Measurements from ENCODE around the gene IL6R.

GRCh38 chr1:154429118-154429517, 24.0 kb downstream of the IL6R start:
- TF ChIP-seq POLR2A (IDR thresholded peaks at IDR 0.05; ENCODE audit: low read depth, low read length) (no peak), ELK1 (IDR thresholded peaks at IDR 0.05; ENCODE audit: borderline replicate concordance, low read depth, low read length) (no peak), CTCF (conservative IDR thresholded peaks at IDR 0.05; ENCODE audit: low read depth, low read length) (no peak), USF2 (IDR thresholded peaks at IDR 0.05; ENCODE audit: low read depth, low read length) (no peak), MAFK (IDR thresholded peaks at IDR 0.05; ENCODE audit: low read depth, low read length) (no peak), MAZ (IDR thresholded peaks at IDR 0.05; ENCODE audit: borderline replicate concordance, low read depth, low read length) (no peak), BHLHE40 (IDR thresholded peaks at IDR 0.05; ENCODE audit: low read depth, low read length) (no peak), SMC3 (IDR thresholded peaks at IDR 0.05; ENCODE audit: low read depth, low read length) (no peak), RAD21 (IDR thresholded peaks at IDR 0.05; ENCODE audit: low read length) (no peak), CHD1 (IDR thresholded peaks at IDR 0.05; ENCODE audit: low read depth, low read length) (no peak)

All from IMR-90 (cell line).